IPS DF 4.7 (cell line): ENCODE measurements around the gene COL16A1.
A peak's percentile ranks its signal among the peaks of the same experiment; 100 is the strongest.

Source experiments
- DNase-seq: peaks from one replicate; pipeline ENCODE4 v3.0.0-alpha.2; 2013; ENCODE audit warnings: low spot score; ENCODE audit errors: extremely low read depth

Gene COL16A1

GRCh38 chr1:31650161-31651088 lies 53.4 kb downstream of the COL16A1 start:
- DNase-seq: no peak

GRCh38 chr1:31648641-31649357 lies 55.0 kb downstream of the COL16A1 start:
- DNase-seq: no peak

GRCh38 chr1:31648190-31648589 lies 55.6 kb downstream of the COL16A1 start:
- DNase-seq: no peak

- DNase-seq: no peak
These were observed 56.7 kb downstream of the COL16A1 start for GRCh38 chr1:31647106-31647505.

GRCh38 chr1:31646259-31646960 lies 57.4 kb downstream of the COL16A1 start:
- DNase-seq: no peak

- no peak for DNase-seq
These were observed 58.6 kb downstream of the COL16A1 start for GRCh38 chr1:31645274-31645568.

GRCh38 chr1:31644560-31645273 lies 59.1 kb downstream of the COL16A1 start, which contains the start of gene PEF1:
Gene PEF1 (minus strand): TSS chr1:31644876. CDS start chr1:31644864, 12 bp downstream.
- DNase-seq: peak; percentile 94

GRCh38 chr1:31643976-31644559 lies 59.7 kb downstream of the COL16A1 start:
- DNase-seq: no peak

GRCh38 chr1:31642897-31643296 lies 60.9 kb downstream of the COL16A1 start:
- DNase-seq: no peak

- no peak for DNase-seq
These were observed 61.5 kb downstream of the COL16A1 start for GRCh38 chr1:31642366-31642765.

GRCh38 chr1:31640964-31641363 lies 62.9 kb downstream of the COL16A1 start:
- no peak for DNase-seq

- DNase-seq: no peak
These were observed 63.6 kb downstream of the COL16A1 start for GRCh38 chr1:31640179-31640578.

- no peak for DNase-seq
These were observed 64.3 kb downstream of the COL16A1 start for GRCh38 chr1:31639543-31639942.

- no peak for DNase-seq
These were observed 65.7 kb downstream of the COL16A1 start for GRCh38 chr1:31637915-31638673.

GRCh38 chr1:31633117-31633516 lies 70.7 kb downstream of the COL16A1 start:
- no peak for DNase-seq

GRCh38 chr1:31632649-31633048 lies 71.2 kb downstream of the COL16A1 start:
- no peak for DNase-seq

- no peak for DNase-seq
These were observed 74.8 kb downstream of the COL16A1 start for GRCh38 chr1:31628931-31629556.

- DNase-seq: no peak
These were observed 75.8 kb downstream of the COL16A1 start for GRCh38 chr1:31627930-31628559.

- no peak for DNase-seq
These were observed 76.4 kb downstream of the COL16A1 start for GRCh38 chr1:31627301-31627929.
